SU-DHL-6 (cell line): Measurements from ENCODE around the gene GRAMD1B.

Experiments used
- H2AFZ ChIP-seq: fragments of 200-600 bp; sonication (generic); 2 replicates; pipeline ENCODE4 v1.6.1; 2014; ENCODE audit warnings: low read depth, mild to moderate bottlenecking, moderate library complexity, mixed read lengths, antibody characterized with exemption, low read length; ENCODE audit not compliant: severe bottlenecking
- H3F3A ChIP-seq: fragments of 200-600 bp; shearing (Covaris generic); 2 replicates; pipeline ENCODE4 v1.6.0; 2016; ENCODE audit warnings: antibody characterized with exemption, mild to moderate bottlenecking; ENCODE audit not compliant: insufficient read depth
- H3K27ac ChIP-seq: fragments of 200-600 bp; sonication (generic); 2 replicates; pipeline ENCODE4 v1.5.1; 2016; ENCODE audit warnings: low read depth, mild to moderate bottlenecking, low read length, moderate library complexity, mixed read lengths
- H3K27me3 ChIP-seq: fragments of 200-600 bp; sonication (generic), shearing (Covaris generic); 2 replicates; pipeline ENCODE4 v1.6.0; 2014; ENCODE audit warnings: mild to moderate bottlenecking, low read length
- H3K36me3 ChIP-seq: fragments of 200-600 bp; sonication (generic); 2 replicates; pipeline ENCODE4 v1.6.1; 2014; ENCODE audit warnings: mild to moderate bottlenecking, low read length, mixed read lengths
- H3K4me2 ChIP-seq: fragments of 300-600, 200-600 bp; shearing (Covaris generic), sonication (generic); 2 replicates; pipeline ENCODE4 v1.6.0; 2014; ENCODE audit warnings: low read length, low read depth, mild to moderate bottlenecking; ENCODE audit not compliant: poor library complexity, severe bottlenecking
- H3K4me3 ChIP-seq: fragments of 200-600 bp; sonication (generic); 2 replicates; pipeline ENCODE4 v1.5.1; 2014; ENCODE audit warnings: antibody characterized with exemption, low read length, mild to moderate bottlenecking, mixed read lengths; ENCODE audit not compliant: insufficient read depth, poor library complexity, severe bottlenecking
- H3K79me2 ChIP-seq: fragments of 200-600 bp; sonication (generic); 2 replicates; pipeline ENCODE4 v1.6.1; 2014; ENCODE audit warnings: mild to moderate bottlenecking, low read length, moderate library complexity; ENCODE audit not compliant: insufficient read depth
- H3K9ac ChIP-seq: fragments of 200-600 bp; sonication (generic); 2 replicates; pipeline ENCODE4 v1.7.0; 2014; ENCODE audit warnings: mild to moderate bottlenecking, low read length
- H3K9me2 ChIP-seq: fragments of 200-600 bp; sonication (generic); replicated peaks from 2 replicates; pipeline ENCODE4 v1.6.1; 2014; ENCODE audit warnings: low read length; ENCODE audit not compliant: insufficient read depth
- H3K9me3 ChIP-seq: fragments of 200-600 bp; sonication (generic); 2 replicates; pipeline ENCODE4 v1.6.1; 2014; ENCODE audit warnings: low read length, mixed read lengths; ENCODE audit not compliant: insufficient read depth
- H4K20me1 ChIP-seq: fragments of 200-600 bp; sonication (generic); 2 replicates; pipeline ENCODE4 v1.6.1; 2014; ENCODE audit warnings: low read depth, mild to moderate bottlenecking, antibody characterized with exemption, low read length, moderate library complexity, mixed read lengths
- EZH2phosphoT487 ChIP-seq: fragments of 200-600 bp; sonication (generic), shearing (Covaris generic); conservative IDR thresholded peaks from 2 replicates; pipeline ENCODE4 v1.6.1; 2018; ENCODE audit warnings: mild to moderate bottlenecking, antibody characterized with exemption, low read length, moderate library complexity, mixed read lengths
- TF ChIP-seq, protein P1 (sequence below): fragments of 200-600 bp; sonication (generic); IDR thresholded peaks from one replicate; pipeline ENCODE4 v1.5.1; 2017; ENCODE audit warnings: antibody characterized with exemption, mild to moderate bottlenecking, low read length, moderate library complexity; ENCODE audit not compliant: insufficient read depth, poor library complexity, severe bottlenecking

GRAMD1B gene

DNA sequence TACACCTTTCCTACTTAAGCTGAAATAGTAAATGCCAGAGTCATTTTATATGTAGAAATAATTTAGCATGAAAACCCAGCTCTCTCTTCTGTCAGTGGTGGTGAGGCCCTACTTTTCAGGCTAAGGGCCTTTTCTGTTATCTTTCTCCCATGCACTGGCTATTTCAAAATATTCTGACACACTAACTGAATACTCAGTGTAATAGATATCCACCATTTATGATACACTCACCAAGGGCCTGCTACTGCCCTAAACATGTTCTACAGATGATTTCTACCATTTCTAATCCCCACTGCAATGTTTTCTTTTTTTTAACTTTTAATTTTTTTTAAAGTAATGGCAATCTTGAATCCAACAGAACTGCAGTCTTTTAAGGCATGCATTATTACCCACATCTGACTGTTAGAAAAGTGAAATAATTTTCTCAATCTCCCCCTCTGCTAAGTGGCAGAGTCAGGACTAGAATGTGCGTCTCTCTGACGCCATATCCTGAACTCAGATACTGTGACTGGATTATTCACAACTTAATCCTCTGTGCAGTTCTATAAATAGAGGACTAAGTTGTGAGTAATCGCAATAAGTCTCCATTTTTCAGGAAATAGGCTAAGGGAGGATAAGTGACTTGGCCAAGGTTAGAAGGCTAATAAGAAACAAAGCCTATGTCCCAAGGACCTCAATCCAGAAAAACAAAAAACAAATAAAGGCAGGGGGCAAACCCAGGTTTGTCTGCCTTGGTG lies 44.0 kb downstream of the GRAMD1B start:
- H3K27ac ChIP-seq = no peak overlapping the region
- no peak overlapping the region for H3K4me2 ChIP-seq
- H3K4me3 ChIP-seq = no peak overlapping the region
- H3F3A ChIP-seq = peaks cover 6% of the 10 kb centered on the region
- H3K27me3 ChIP-seq = no peaks in the 10 kb centered on the region
- H3K9ac ChIP-seq = no peak overlapping the region
- H3K79me2 ChIP-seq = no peaks in the 10 kb centered on the region
- TF ChIP-seq EZH2phosphoT487 = no peak
- TF ChIP-seq, protein P1, sequence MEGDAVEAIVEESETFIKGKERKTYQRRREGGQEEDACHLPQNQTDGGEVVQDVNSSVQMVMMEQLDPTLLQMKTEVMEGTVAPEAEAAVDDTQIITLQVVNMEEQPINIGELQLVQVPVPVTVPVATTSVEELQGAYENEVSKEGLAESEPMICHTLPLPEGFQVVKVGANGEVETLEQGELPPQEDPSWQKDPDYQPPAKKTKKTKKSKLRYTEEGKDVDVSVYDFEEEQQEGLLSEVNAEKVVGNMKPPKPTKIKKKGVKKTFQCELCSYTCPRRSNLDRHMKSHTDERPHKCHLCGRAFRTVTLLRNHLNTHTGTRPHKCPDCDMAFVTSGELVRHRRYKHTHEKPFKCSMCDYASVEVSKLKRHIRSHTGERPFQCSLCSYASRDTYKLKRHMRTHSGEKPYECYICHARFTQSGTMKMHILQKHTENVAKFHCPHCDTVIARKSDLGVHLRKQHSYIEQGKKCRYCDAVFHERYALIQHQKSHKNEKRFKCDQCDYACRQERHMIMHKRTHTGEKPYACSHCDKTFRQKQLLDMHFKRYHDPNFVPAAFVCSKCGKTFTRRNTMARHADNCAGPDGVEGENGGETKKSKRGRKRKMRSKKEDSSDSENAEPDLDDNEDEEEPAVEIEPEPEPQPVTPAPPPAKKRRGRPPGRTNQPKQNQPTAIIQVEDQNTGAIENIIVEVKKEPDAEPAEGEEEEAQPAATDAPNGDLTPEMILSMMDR = no peak
- H4K20me1 ChIP-seq = no peaks in the 10 kb centered on the region
- no peaks in the 10 kb centered on the region for H3K9me2 ChIP-seq
- H3K9me3 ChIP-seq = no peaks in the 10 kb centered on the region
- no peak overlapping the region for H2AFZ ChIP-seq
- H3K36me3 ChIP-seq = no peaks in the 10 kb centered on the region

DNA sequence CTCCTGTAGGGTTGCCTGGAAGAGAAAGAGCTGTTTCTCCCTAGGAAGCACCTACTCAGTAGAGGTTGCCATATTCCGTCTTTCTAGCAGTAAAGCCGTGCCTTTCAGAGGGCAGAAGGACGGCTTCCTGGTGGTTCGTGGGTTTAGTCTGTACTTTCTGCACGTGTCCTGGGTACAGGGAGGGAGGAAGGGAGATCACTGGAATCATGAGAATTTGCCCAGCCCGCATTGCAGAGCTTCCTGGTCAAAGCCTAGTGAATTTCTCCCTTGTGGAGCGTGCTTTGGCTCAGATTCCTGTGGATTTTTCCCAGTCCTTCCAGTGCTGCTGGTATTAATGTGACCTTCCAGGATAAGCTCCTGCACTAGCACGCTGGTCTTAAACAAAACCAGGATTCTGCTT lies 44.9 kb downstream of the GRAMD1B start:
- Histone ChIP-seq H3K4me3 (no peak overlapping the region), H3K27ac (no peak overlapping the region), H2AFZ (no peak overlapping the region), H3K9me2 (no peaks in the 10 kb centered on the region), H3K36me3 (no peaks in the 10 kb centered on the region), H3K9ac (no peak overlapping the region), H3K79me2 (no peaks in the 10 kb centered on the region), H3K9me3 (no peaks in the 10 kb centered on the region), H3K4me2 (no peak overlapping the region), H3K27me3 (no peaks in the 10 kb centered on the region), H4K20me1 (no peaks in the 10 kb centered on the region), H3F3A (peaks cover 15% of the 10 kb centered on the region)
- no peak for TF ChIP-seq EZH2phosphoT487
- TF ChIP-seq, protein P1 = no peak

GRCh38 chr11:123475469-123475868 lies 45.4 kb downstream of the GRAMD1B start:
- H3K4me3 ChIP-seq = no peak overlapping the region
- no peaks in the 10 kb centered on the region for H3K36me3 ChIP-seq
- no peaks in the 10 kb centered on the region for H3K27me3 ChIP-seq
- peaks cover 18% of the 10 kb centered on the region for H3F3A ChIP-seq
- no peaks in the 10 kb centered on the region for H3K79me2 ChIP-seq
- no peaks in the 10 kb centered on the region for H3K9me2 ChIP-seq
- no peak overlapping the region for H3K27ac ChIP-seq
- no peak overlapping the region for H2AFZ ChIP-seq
- no peaks in the 10 kb centered on the region for H4K20me1 ChIP-seq
- H3K4me2 ChIP-seq = no peak overlapping the region
- no peak overlapping the region for H3K9ac ChIP-seq
- H3K9me3 ChIP-seq = no peaks in the 10 kb centered on the region
- TF ChIP-seq, protein P1 = no peak
- TF ChIP-seq EZH2phosphoT487 = no peak
